ENCODE measurements around the gene TNFRSF19.

DNA sequence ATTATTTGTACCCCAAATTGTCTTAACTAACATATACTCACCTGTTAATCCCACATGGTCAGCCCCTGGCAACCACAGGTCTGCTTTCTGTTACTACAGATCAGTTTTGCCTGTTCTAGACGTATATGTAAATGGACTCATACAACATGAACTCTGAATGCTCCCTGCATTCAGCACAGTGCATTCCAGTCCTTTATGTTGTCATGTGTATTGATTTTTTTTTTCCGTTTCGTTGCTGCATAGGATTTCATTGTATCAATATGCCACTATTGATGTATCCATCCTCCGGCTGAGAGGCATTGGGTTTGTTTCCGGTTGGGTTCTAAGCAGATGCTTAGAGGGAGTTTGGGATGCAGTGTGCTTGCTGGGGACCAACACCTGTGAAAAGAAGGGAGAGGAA, 36.1 kb upstream of the TNFRSF19 start:
- TF ChIP-seq, protein P1, sequence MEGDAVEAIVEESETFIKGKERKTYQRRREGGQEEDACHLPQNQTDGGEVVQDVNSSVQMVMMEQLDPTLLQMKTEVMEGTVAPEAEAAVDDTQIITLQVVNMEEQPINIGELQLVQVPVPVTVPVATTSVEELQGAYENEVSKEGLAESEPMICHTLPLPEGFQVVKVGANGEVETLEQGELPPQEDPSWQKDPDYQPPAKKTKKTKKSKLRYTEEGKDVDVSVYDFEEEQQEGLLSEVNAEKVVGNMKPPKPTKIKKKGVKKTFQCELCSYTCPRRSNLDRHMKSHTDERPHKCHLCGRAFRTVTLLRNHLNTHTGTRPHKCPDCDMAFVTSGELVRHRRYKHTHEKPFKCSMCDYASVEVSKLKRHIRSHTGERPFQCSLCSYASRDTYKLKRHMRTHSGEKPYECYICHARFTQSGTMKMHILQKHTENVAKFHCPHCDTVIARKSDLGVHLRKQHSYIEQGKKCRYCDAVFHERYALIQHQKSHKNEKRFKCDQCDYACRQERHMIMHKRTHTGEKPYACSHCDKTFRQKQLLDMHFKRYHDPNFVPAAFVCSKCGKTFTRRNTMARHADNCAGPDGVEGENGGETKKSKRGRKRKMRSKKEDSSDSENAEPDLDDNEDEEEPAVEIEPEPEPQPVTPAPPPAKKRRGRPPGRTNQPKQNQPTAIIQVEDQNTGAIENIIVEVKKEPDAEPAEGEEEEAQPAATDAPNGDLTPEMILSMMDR (IDR thresholded peaks at IDR 0.05; ENCODE audit: low read depth, low read length), result no peak
- TF ChIP-seq POLR2A (IDR thresholded peaks at IDR 0.05; ENCODE audit: extremely low read depth, insufficient read length), result no peak
- TF ChIP-seq, protein P2, sequence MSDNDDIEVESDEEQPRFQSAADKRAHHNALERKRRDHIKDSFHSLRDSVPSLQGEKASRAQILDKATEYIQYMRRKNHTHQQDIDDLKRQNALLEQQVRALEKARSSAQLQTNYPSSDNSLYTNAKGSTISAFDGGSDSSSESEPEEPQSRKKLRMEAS (IDR thresholded peaks at IDR 0.05; ENCODE audit: low read depth, low read length), result no peak
- no peak for TF ChIP-seq MYC (IDR thresholded peaks at IDR 0.05; ENCODE audit: low read depth, low read length)
